Measurements from ENCODE around the gene ICAM5. TPM values are rescaled to one million over a fixed set of nuclear protein-coding genes. Genes with fewer than 3 reads are reported as not detected.

The ICAM5 gene
- total RNA-seq, 4 donors from 2014 or later: 0.23 to 0.45 (median 0.37) TPM

DNA sequence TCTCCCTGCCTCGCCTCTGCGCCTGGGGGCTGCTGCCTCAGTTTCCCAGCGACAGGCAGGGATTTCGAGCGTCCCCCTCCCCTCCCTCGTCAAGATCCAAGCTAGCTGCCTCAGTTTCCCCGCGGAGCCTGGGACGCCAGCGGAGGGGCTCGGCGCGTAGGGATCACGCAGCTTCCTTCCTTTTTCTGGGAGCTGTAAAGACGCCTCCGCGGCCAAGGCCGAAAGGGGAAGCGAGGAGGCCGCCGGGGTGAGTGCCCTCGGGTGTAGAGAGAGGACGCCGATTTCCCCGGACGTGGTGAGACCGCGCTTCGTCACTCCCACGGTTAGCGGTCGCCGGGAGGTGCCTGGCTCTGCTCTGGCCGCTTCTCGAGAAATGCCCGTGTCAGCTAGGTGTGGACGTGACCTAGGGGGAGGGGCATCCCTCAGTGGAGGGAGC lies 19.6 kb upstream of the ICAM5 start:
- H3K27me3 ChIP-seq: peaks cover 0 to 39% (median 15%) of the 10 kb centered on the region in 4 donors
- H3K36me3 ChIP-seq: peaks cover 0 to 8% (median 6%) of the 10 kb centered on the region in 4 donors
- peak overlapping the region; percentile 46 to 59 (median 50) for H3K4me3 ChIP-seq
- peak overlapping the region; percentile 68 to 88 (median 79) for H3K27ac ChIP-seq (replicated peaks in 1 of 4)
- intact Hi-C loops (cut with DNase I): no loop called here
- WGBS: 3% methylated on average over 27 of the region's 37 CpGs
- DNase-seq (ENCODE audit: extremely low spot score): no peak
- H3K4me1 ChIP-seq: peaks cover 32 to 57% (median 37%) of the 10 kb centered on the region in 4 donors
- H3K9me3 ChIP-seq: no peaks in the 10 kb centered on the region
- TF ChIP-seq POLR2AphosphoS5 (IDR thresholded peaks at IDR 0.05) (no peak), POLR2A (IDR thresholded peaks at IDR 0.05; ENCODE audit: low read depth) (no peak), EP300 (IDR thresholded peaks at IDR 0.05) (no peak)
- TF ChIP-seq, protein P1, sequence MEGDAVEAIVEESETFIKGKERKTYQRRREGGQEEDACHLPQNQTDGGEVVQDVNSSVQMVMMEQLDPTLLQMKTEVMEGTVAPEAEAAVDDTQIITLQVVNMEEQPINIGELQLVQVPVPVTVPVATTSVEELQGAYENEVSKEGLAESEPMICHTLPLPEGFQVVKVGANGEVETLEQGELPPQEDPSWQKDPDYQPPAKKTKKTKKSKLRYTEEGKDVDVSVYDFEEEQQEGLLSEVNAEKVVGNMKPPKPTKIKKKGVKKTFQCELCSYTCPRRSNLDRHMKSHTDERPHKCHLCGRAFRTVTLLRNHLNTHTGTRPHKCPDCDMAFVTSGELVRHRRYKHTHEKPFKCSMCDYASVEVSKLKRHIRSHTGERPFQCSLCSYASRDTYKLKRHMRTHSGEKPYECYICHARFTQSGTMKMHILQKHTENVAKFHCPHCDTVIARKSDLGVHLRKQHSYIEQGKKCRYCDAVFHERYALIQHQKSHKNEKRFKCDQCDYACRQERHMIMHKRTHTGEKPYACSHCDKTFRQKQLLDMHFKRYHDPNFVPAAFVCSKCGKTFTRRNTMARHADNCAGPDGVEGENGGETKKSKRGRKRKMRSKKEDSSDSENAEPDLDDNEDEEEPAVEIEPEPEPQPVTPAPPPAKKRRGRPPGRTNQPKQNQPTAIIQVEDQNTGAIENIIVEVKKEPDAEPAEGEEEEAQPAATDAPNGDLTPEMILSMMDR (IDR thresholded peaks at IDR 0.05): no peak

DNA sequence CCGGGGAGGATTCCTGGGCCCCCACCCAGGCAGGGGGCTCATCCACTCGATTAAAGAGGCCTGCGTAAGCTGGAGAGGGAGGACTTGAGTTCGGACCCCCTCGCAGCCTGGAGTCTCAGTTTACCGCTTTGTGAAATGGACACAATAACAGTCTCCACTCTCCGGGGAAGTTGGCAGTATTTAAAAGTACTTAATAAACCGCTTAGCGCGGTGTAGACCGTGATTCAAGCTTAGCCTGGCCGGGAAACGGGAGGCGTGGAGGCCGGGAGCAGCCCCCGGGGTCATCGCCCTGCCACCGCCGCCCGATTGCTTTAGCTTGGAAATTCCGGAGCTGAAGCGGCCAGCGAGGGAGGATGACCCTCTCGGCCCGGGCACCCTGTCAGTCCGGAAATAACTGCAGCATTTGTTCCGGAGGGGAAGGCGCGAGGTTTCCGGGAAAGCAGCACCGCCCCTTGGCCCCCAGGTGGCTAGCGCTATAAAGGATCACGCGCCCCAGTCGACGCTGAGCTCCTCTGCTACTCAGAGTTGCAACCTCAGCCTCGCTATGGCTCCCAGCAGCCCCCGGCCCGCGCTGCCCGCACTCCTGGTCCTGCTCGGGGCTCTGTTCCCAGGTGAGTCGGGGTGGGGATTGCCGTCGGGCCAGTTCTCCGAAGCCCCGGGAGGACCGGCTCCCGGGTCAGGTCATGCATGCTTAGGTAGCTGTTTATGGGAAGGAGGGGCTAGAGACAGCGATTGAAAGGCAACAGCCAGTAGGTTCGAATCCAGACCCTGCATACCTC lies 18.9 kb upstream of the ICAM5 start, which contains the start of gene ICAM1:
Gene ICAM1 (plus strand): TSS at position 505 of the 779 bp plus-strand sequence. CDS start 40 bp downstream, at position 545.
- H3K27me3 ChIP-seq: peaks cover 0 to 39% (median 15%) of the 10 kb centered on the region in 4 donors
- peak; percentile 98 for DNase-seq (ENCODE audit: extremely low spot score)
- peak within 1 kb of the TSS; percentile 68 to 88 (median 79) for H3K27ac ChIP-seq (replicated peaks in 1 of 4)
- H3K4me3 ChIP-seq: peak within 1 kb of the TSS; percentile 46 to 59 (median 50)
- peak; percentile 76 to 81 for TF ChIP-seq POLR2AphosphoS5 (IDR thresholded peaks at IDR 0.05)
- TF ChIP-seq, protein P1 (IDR thresholded peaks at IDR 0.05): no peak
- TF ChIP-seq EP300 (IDR thresholded peaks at IDR 0.05): peak; percentile 61
- TF ChIP-seq POLR2A (IDR thresholded peaks at IDR 0.05; ENCODE audit: low read depth): peak; percentile 59
- intact Hi-C loops (cut with DNase I): no loop called here
- no peaks in the 10 kb centered on the region for H3K9me3 ChIP-seq
- 5% methylated on average over 43 of the region's 51 CpGs for WGBS
- peaks cover 0 to 11% (median 6%) of the 10 kb centered on the region in 4 donors for H3K36me3 ChIP-seq
- H3K4me1 ChIP-seq: peaks cover 32 to 57% (median 37%) of the 10 kb centered on the region in 4 donors

DNA sequence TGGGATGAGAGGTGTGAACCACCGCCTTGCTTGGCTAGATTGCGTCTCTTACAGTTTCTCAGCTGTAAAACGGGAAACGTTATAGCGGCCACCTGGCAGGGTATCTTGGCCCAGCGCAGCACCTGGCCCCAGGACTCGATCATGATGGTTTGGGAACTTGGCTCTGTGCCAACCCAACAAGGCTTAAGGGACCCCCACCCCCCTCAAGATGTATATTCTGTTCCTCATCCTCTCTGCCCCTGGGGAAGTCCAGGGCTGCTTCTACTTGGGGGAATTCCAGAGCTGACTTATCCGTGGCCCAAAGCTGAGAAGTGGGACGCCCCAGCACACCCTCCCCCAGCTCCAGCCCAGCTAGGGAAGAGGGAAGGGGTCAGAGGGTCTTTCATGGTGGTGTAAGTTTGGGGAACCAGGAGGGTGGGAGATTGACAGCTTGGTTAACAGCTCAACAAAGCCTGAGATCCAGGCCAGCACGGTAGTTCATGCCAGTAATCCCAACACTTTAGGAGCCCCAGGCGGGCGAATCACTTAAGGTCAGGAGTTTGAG lies 18.1 kb upstream of the ICAM5 start:
- peaks cover 32 to 56% (median 37%) of the 10 kb centered on the region in 4 donors for H3K4me1 ChIP-seq
- H3K36me3 ChIP-seq: peaks cover 0 to 16% (median 6%) of the 10 kb centered on the region in 4 donors
- TF ChIP-seq POLR2A (IDR thresholded peaks at IDR 0.05; ENCODE audit: low read depth): no peak
- no peak for TF ChIP-seq POLR2AphosphoS5 (IDR thresholded peaks at IDR 0.05)
- TF ChIP-seq EP300 (IDR thresholded peaks at IDR 0.05): no peak
- TF ChIP-seq, protein P1 (IDR thresholded peaks at IDR 0.05): no peak
- H3K9me3 ChIP-seq: no peaks in the 10 kb centered on the region
- peaks cover 0 to 39% (median 15%) of the 10 kb centered on the region in 4 donors for H3K27me3 ChIP-seq
- 35% methylated on average over 5 of the region's 12 CpGs for WGBS
- H3K27ac ChIP-seq (replicated peaks in 1 of 4): peak overlapping the region; percentile 68 to 88 (median 79)
- DNase-seq (ENCODE audit: extremely low spot score): no peak
- intact Hi-C loops (cut with DNase I): no loop called here
- peak overlapping the region; percentile 46 to 59 (median 50) for H3K4me3 ChIP-seq

DNA sequence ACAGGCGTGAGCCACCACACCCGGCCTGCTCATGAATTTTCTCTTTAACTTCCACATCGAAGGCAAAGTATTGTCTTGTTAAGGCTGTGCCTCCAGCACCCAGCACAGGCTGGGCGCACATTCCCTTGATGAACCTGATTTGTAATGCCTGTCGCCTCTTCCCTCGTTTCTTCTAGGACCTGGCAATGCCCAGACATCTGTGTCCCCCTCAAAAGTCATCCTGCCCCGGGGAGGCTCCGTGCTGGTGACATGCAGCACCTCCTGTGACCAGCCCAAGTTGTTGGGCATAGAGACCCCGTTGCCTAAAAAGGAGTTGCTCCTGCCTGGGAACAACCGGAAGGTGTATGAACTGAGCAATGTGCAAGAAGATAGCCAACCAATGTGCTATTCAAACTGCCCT lies 15.2 kb upstream of the ICAM5 start:
- 88% methylated on average over 10 of the region's 10 CpGs for WGBS
- Histone ChIP-seq H3K27me3 (peaks cover 0 to 31% (median 14%) of the 10 kb centered on the region in 4 donors), H3K4me1 (peaks cover 13 to 31% (median 28%) of the 10 kb centered on the region in 4 donors), H3K9me3 (no peaks in the 10 kb centered on the region), H3K27ac (replicated peaks in 1 of 4) (no peak overlapping the region), H3K36me3 (peaks cover 5 to 40% (median 11%) of the 10 kb centered on the region in 4 donors), H3K4me3 (no peak overlapping the region)
- no peak for DNase-seq (ENCODE audit: extremely low spot score)
- TF ChIP-seq, protein P1 (IDR thresholded peaks at IDR 0.05): no peak
- TF ChIP-seq POLR2AphosphoS5 (IDR thresholded peaks at IDR 0.05) (no peak), EP300 (IDR thresholded peaks at IDR 0.05) (no peak), POLR2A (IDR thresholded peaks at IDR 0.05; ENCODE audit: low read depth) (no peak)
- intact Hi-C loops (cut with DNase I): no loop called here
